ENCODE data around the gene EFR3B. TPM values are rescaled to one million over a fixed set of nuclear protein-coding genes. Genes with fewer than 3 reads are reported as not detected.

Gene EFR3B
- total and polyA plus RNA-seq, 2 of the 13 experiments (the other 11 are each of a cell fraction or from before 2014, with no cell fraction given): 0.42 TPM

DNA sequence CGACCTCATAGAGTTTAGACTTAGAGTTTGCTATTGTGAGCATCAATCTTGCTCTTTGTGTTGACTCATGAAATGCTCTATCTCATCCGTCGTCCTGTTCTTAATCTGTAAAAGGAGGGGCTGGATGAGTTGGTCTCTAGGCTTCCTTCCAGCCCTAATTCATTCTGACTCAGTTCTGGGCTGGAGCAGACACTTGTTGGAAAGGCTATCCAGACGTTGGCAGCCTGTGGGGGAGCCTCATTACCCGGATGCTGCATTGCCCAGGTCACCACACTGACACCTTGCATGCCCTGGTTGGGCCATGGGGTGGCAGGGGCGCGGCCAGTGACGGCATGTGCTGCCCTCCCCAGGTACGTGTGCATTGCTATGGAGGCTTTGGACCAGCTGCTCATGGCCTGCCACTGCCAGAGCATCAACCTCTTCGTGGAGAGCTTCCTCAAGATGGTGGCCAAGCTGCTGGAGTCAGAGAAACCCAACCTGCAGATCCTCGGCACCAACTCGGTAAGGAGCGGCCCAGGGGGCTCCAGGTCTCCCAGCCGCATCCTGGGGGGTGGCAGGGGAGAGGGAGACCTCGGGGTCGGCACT is 61.5 kb downstream of the EFR3B start (continued):
- TF ChIP-seq, protein P1, sequence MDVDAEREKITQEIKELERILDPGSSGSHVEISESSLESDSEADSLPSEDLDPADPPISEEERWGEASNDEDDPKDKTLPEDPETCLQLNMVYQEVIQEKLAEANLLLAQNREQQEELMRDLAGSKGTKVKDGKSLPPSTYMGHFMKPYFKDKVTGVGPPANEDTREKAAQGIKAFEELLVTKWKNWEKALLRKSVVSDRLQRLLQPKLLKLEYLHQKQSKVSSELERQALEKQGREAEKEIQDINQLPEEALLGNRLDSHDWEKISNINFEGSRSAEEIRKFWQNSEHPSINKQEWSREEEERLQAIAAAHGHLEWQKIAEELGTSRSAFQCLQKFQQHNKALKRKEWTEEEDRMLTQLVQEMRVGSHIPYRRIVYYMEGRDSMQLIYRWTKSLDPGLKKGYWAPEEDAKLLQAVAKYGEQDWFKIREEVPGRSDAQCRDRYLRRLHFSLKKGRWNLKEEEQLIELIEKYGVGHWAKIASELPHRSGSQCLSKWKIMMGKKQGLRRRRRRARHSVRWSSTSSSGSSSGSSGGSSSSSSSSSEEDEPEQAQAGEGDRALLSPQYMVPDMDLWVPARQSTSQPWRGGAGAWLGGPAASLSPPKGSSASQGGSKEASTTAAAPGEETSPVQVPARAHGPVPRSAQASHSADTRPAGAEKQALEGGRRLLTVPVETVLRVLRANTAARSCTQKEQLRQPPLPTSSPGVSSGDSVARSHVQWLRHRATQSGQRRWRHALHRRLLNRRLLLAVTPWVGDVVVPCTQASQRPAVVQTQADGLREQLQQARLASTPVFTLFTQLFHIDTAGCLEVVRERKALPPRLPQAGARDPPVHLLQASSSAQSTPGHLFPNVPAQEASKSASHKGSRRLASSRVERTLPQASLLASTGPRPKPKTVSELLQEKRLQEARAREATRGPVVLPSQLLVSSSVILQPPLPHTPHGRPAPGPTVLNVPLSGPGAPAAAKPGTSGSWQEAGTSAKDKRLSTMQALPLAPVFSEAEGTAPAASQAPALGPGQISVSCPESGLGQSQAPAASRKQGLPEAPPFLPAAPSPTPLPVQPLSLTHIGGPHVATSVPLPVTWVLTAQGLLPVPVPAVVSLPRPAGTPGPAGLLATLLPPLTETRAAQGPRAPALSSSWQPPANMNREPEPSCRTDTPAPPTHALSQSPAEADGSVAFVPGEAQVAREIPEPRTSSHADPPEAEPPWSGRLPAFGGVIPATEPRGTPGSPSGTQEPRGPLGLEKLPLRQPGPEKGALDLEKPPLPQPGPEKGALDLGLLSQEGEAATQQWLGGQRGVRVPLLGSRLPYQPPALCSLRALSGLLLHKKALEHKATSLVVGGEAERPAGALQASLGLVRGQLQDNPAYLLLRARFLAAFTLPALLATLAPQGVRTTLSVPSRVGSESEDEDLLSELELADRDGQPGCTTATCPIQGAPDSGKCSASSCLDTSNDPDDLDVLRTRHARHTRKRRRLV (CRISPR knock-in tag; IDR thresholded peaks at IDR 0.05): no peak
- no peak for TF ChIP-seq SP1 (IDR thresholded peaks at IDR 0.05)
- no peak for TF ChIP-seq SP1 (CRISPR knock-in tag; IDR thresholded peaks at IDR 0.05)

DNA sequence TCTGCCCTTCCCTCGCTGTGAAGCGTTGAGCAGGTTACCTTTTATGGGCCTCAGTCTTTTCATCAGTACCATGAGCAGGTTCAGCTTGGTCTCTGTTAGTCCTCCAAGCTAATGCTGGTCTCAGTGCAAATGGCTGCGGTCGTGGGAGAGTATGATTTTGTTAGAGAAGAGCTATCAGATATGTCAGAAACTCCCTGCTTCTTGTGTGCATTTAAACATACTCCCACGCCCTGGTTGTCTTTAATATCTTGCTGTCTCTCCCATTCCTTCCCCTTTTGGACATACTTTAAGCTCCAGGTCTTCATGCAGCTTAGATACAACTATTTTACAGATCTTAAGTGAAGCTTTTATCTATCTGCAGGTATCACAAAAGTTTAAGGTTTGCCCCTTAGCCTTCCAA is 62.9 kb downstream of the EFR3B start:
- Histone ChIP-seq H3K36me3 (replicated peaks in 1 of 2; ENCODE audit: control insufficient read depth in 1 of 2, insufficient read depth in 2 of 2, low read length in 2 of 2) (no peaks in the 10 kb centered on the region), H3K4me1 (ENCODE audit: insufficient read depth, low read length) (no peaks in the 10 kb centered on the region; the same call in 1 of the 2 replicates), H3K27ac (ENCODE audit: extremely low read length, insufficient read depth, low read length) (no peak overlapping the region), H3K4me3 (replicated peaks in 1 of 3; ENCODE audit: insufficient read depth in 1 of 3, low read depth in 2 of 3, low read length in 3 of 3) (no peak overlapping the region), H3K27me3 (ENCODE audit: control insufficient read depth in 1 of 2, insufficient read depth in 2 of 2, low read length in 2 of 2) (peaks cover 0 to 7% of the 10 kb centered on the region in 2 experiments; a peak in 1 of 5 replicates), H3K9me3 (ENCODE audit: low read length) (no peaks in the 10 kb centered on the region), H2AFZ (ENCODE audit: low read length) (no peak overlapping the region), H4K20me1 (ENCODE audit: insufficient read depth, low read length) (no peaks in the 10 kb centered on the region), H3K4me2 (ENCODE audit: low read depth, low read length) (no peak overlapping the region), H3K79me2 (ENCODE audit: insufficient read depth, low read length) (no peaks in the 10 kb centered on the region), H3K9ac (ENCODE audit: insufficient read depth, low read depth, low read length) (no peak overlapping the region)
- TF ChIP-seq ZNF382 (CRISPR knock-in tag; IDR thresholded peaks at IDR 0.05; ENCODE audit: borderline replicate concordance): no peak
- TF ChIP-seq ZNF326 (CRISPR knock-in tag; IDR thresholded peaks at IDR 0.05; ENCODE audit: borderline replicate concordance): no peak
- no peak for TF ChIP-seq KMT2B (CRISPR knock-in tag; IDR thresholded peaks at IDR 0.05)
- TF ChIP-seq ZNF33B (CRISPR knock-in tag; IDR thresholded peaks at IDR 0.05): no peak
- no peak for TF ChIP-seq ZNF543 (CRISPR knock-in tag; IDR thresholded peaks at IDR 0.05)
- TF ChIP-seq ZNF24 (IDR thresholded peaks at IDR 0.05): no peak
- TF ChIP-seq, protein P2, sequence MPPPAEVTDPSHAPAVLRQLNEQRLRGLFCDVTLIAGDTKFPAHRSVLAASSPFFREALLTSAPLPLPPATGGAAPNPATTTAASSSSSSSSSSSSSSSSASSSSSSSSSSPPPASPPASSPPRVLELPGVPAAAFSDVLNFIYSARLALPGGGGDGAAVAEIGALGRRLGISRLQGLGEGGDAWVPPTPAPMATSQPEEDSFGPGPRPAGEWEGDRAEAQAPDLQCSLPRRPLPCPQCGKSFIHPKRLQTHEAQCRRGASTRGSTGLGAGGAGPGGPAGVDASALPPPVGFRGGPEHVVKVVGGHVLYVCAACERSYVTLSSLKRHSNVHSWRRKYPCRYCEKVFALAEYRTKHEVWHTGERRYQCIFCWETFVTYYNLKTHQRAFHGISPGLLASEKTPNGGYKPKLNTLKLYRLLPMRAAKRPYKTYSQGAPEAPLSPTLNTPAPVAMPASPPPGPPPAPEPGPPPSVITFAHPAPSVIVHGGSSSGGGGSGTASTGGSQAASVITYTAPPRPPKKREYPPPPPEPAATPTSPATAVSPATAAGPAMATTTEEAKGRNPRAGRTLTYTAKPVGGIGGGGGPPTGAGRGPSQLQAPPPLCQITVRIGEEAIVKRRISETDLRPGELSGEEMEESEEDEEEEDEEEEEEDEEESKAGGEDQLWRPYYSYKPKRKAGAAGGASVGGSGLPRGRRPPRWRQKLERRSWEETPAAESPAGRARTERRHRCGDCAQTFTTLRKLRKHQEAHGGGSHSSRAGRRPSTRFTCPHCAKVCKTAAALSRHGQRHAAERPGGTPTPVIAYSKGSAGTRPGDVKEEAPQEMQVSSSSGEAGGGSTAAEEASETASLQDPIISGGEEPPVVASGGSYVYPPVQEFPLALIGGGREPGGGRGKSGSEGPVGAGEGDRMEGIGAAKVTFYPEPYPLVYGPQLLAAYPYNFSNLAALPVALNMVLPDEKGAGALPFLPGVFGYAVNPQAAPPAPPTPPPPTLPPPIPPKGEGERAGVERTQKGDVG (CRISPR knock-in tag; IDR thresholded peaks at IDR 0.05; ENCODE audit: borderline replicate concordance): no peak
- TF ChIP-seq KLF11 (CRISPR knock-in tag; IDR thresholded peaks at IDR 0.05): no peak
- TF ChIP-seq PLRG1 (conservative IDR thresholded peaks at IDR 0.05): no peak
- no peak for TF ChIP-seq CBX2 (IDR thresholded peaks at IDR 0.05; ENCODE audit: low read depth, low read length)
- no peak for TF ChIP-seq CBX2 (CRISPR knock-in tag; IDR thresholded peaks at IDR 0.05; ENCODE audit: low read depth)
- BruUV-seq (replicated peaks): no TSS peak
- DNase-seq (ENCODE audit: low spot score): no peak
- in situ Hi-C loops (cut with HindIII; ENCODE audit: extremely low pct_ligation_motif_present, low pct_unique_long_range_greater_than_20kb): no loop called here
- CTCF ChIA-PET (ENCODE audit: low intra/inter-chr PET ratio, low total read pairs): no interaction called here
- WGBS (ENCODE audit: low lambda C conversion rate): 41% methylated on average over 5 of the region's 5 CpGs
- intact Hi-C loops (cut with micrococcal nuclease; ENCODE audit: unreplicated experiment): no loop called here
- no peak; the same call in 2 of the 3 replicates for ATAC-seq
- POLR2A ChIA-PET: no interaction called here
- FAIRE-seq: no peak
